Right atrium auricular region (tissue), 2 donors: Measurements from ENCODE around the gene ALDH1L2. TPM values are rescaled to one million over a fixed set of nuclear protein-coding genes. Genes with fewer than 3 reads are reported as not detected.
A peak's percentile ranks its signal among the peaks of the same experiment; 100 is the strongest.

Source experiments
- DNase-seq: peaks from one replicate; pipeline ENCODE4 v3.0.0-alpha.2; 2019; ENCODE audit warnings: low spot score
- H3K27ac ChIP-seq, 2 donors: fragments of 200-600 bp; sonication (generic); 1 replicate in 1 of 2; 2 replicates in 1 of 2; pipeline ENCODE4 v1.5.1; 2016 to 2019
- H3K27me3 ChIP-seq, 2 donors: fragments of 200-600 bp; sonication (generic); one replicate each; pipeline versions ENCODE4 v1.5.1 to v1.6.0; 2017 to 2019
- H3K36me3 ChIP-seq: fragments of 200-600 bp; sonication (generic); one replicate; pipeline ENCODE4 v1.5.1; 2016
- H3K4me1 ChIP-seq, 2 donors: fragments of 200-600 bp; sonication (generic); one replicate each; pipeline versions ENCODE4 v1.5.1 to v1.6.0; 2017 to 2019
- H3K4me3 ChIP-seq, 2 donors: fragments of 200-600 bp; sonication (generic); 1 replicate in 1 of 2; 2 replicates in 1 of 2; pipeline ENCODE4 v1.5.1; 2017 to 2019; ENCODE audit warnings: mild to moderate bottlenecking in 1 of 2, moderate library complexity in 1 of 2
- H3K9me3 ChIP-seq, 2 donors: fragments of 200-600 bp; sonication (generic); one replicate each; pipeline ENCODE4 v1.5.1; 2019
- total RNA-seq, 2 donors: library from RNA; depleted of rRNA; stranded (reverse); fragments of >200 nt; gene quantifications; one replicate each; pipeline ENCODE4 v1.1.0, GENCODE V29; 2016
- TF ChIP-seq, protein P1 (sequence below), 2 donors: fragments of 200-600 bp; sonication (generic); IDR thresholded peaks; one replicate each; pipeline ENCODE4 v1.5.1; 2019; ENCODE audit warnings: antibody characterized with exemption in 2 of 2

Gene ALDH1L2
- total RNA-seq, 2 donors from 2014 or later: 1.2 to 2.5 TPM

DNA sequence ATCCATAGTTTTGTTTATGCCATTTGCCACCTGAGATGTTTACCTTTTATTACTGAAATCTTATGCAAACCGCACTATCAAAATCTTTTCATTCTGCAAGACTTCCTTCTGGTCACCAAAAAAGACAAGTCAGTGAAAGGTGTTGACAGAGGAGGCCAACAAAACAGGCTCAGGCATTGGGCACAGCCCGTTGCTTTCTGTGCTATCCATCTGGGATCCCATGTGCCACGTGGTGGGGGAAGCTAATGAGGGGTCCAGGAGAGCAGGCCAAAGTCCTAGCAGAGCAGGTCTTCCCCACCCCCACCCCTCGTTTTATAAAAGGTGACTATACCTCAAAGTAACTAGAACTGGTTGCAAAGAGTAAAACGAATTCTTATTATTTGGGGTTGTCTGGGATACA, 1.2 kb downstream of the ALDH1L2 start:
- Histone ChIP-seq H3K4me3 (peak overlapping the region in 1 of 2 donors; percentile 60), H3K27me3 (no peaks in the 10 kb centered on the region), H3K9me3 (no peaks in the 10 kb centered on the region), H3K27ac (no peak overlapping the region), H3K36me3 (no peaks in the 10 kb centered on the region), H3K4me1 (peaks cover 0 to 21% of the 10 kb centered on the region in 2 donors)
- TF ChIP-seq, protein P1, sequence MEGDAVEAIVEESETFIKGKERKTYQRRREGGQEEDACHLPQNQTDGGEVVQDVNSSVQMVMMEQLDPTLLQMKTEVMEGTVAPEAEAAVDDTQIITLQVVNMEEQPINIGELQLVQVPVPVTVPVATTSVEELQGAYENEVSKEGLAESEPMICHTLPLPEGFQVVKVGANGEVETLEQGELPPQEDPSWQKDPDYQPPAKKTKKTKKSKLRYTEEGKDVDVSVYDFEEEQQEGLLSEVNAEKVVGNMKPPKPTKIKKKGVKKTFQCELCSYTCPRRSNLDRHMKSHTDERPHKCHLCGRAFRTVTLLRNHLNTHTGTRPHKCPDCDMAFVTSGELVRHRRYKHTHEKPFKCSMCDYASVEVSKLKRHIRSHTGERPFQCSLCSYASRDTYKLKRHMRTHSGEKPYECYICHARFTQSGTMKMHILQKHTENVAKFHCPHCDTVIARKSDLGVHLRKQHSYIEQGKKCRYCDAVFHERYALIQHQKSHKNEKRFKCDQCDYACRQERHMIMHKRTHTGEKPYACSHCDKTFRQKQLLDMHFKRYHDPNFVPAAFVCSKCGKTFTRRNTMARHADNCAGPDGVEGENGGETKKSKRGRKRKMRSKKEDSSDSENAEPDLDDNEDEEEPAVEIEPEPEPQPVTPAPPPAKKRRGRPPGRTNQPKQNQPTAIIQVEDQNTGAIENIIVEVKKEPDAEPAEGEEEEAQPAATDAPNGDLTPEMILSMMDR (IDR thresholded peaks at IDR 0.05): no peak
- DNase-seq: no peak

DNA sequence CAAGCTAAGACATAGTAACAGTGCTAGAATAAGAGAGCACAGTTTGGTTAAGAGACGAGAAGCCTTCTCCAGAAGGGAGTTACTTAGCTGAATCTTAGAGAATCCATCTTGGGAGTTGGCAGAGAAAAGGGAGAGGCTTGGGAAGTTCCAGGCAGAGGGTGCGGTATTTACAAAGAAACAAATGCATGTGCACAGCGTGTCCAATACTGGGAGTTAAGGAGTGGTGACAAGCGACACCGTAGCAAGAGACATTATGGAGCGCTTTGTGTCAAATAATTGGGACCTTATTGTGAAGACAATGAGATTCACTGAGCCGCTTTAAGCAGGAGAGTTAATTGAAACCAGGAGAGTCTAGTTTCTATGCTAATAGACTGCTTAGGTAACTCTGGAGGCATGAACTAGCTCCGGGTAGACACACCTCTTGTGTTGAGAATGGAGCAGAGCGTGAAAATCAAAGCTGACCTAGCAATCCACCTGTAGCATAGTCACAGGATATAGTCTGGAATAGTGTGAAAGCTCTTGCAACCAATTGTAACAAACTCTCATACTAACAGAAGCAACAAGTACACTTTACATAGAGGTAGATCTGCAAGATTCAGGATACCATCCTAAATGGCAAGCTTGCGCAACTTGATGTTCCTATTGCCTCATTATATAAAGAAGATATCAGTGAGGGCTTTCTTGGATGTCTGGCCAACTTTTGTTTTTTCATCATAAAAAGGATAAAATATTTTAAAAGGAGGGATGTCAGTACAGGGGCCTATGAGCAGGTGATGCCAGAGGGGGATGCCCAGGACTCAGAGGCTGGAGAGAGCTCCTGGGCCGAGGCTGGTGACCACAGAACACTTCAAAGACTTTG, 5.3 kb downstream of the ALDH1L2 start:
- no peaks in the 10 kb centered on the region for H3K36me3 ChIP-seq
- H3K9me3 ChIP-seq: no peaks in the 10 kb centered on the region
- TF ChIP-seq, protein P1 (IDR thresholded peaks at IDR 0.05): no peak
- H3K4me1 ChIP-seq: peaks cover 0 to 13% of the 10 kb centered on the region in 2 donors
- no peak overlapping the region for H3K27ac ChIP-seq
- H3K4me3 ChIP-seq: no peak overlapping the region
- DNase-seq: no peak
- no peaks in the 10 kb centered on the region for H3K27me3 ChIP-seq

DNA sequence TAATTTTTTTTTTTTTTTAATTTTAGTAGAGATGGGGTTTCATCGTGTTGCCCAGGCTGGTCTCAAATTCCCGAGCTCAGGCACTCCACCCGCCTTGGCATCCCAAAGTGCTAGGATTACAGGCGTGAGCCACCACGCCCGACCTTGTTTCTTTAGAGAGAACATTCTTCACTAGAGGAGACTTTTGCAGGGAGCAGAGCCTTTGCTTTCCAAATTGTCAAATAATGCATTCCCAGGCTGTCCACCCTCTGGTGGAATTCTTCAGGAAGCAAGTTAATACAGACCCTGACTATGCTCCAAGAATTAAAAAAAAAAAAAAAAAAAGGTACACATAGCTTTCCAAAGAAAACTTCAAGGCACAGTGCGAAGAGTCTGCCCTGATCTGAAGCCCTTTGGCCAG, 6.8 kb downstream of the ALDH1L2 start:
- Histone ChIP-seq H3K9me3 (no peaks in the 10 kb centered on the region), H3K27me3 (no peaks in the 10 kb centered on the region), H3K4me1 (no peaks in the 10 kb centered on the region), H3K36me3 (no peaks in the 10 kb centered on the region), H3K4me3 (no peak overlapping the region), H3K27ac (no peak overlapping the region)
- no peak for DNase-seq
- TF ChIP-seq, protein P1 (IDR thresholded peaks at IDR 0.05): no peak

DNA sequence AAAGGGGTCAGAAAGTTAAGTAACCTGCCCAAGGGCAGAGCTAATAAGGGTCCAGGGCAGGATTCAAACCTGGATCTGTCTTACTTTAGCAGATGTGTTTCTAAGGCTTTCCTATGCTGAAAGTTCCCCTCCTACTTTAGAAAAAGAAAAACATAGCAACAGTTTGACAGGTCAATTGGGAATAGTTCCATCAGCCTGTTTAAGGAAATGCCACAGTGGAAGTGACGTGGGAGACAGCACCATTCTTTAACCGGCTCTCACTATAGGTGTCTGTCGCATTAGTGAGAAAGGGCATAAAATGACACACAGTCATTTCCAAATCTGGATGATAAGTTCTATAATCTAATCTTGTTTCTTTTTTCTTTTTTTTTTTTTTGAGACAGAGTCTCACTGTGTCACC, 7.3 kb downstream of the ALDH1L2 start:
- Histone ChIP-seq H3K9me3 (no peaks in the 10 kb centered on the region), H3K4me1 (no peaks in the 10 kb centered on the region), H3K27ac (no peak overlapping the region), H3K4me3 (no peak overlapping the region), H3K36me3 (no peaks in the 10 kb centered on the region), H3K27me3 (no peaks in the 10 kb centered on the region)
- DNase-seq: no peak
- TF ChIP-seq, protein P1 (IDR thresholded peaks at IDR 0.05): no peak

DNA sequence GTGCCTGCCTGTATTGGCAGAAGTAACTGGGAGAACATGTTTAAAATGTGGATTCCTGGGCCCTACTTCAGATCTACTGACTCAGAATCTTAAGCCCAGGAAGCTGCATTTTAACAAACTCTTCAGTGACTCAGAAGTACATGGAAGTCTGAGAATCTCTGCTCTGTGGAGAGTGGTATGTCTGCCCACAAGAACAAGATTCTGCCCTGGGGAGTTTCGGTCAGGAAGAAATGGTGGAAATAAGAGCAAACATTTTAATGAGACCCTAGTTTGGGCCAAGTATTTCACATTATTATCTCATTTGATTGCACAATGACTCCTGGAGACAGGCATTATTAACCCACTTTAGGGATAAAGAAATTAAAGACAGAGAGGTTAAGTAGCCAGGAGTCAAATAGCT, 8.2 kb downstream of the ALDH1L2 start:
- Histone ChIP-seq H3K27ac (no peak overlapping the region), H3K4me1 (no peaks in the 10 kb centered on the region), H3K9me3 (no peaks in the 10 kb centered on the region), H3K4me3 (no peak overlapping the region), H3K27me3 (no peaks in the 10 kb centered on the region), H3K36me3 (no peaks in the 10 kb centered on the region)
- TF ChIP-seq, protein P1 (IDR thresholded peaks at IDR 0.05): no peak
- DNase-seq: no peak
